Endothelial cell of umbilical vein (primary cell): ENCODE data around the gene CTTN. TPM values are rescaled to one million over a fixed set of nuclear protein-coding genes. Genes with fewer than 3 reads are reported as not detected.

ENCODE experiments used
- BruUV-seq: library from RNA; stranded (reverse); fragments of 400-500 nt; replicated peaks from 2 replicates; lab custom pipeline; 2021; lab: Mats Ljungman, UMichigan
- CTCF ChIA-PET: fragments of 300-600, 350-600 bp; sonication (Branson Sonifier 250); formaldehyde crosslinking; loops from one replicate; lab custom pipeline; 2021; ENCODE audit warnings: antibody characterized with exemption, inconsistent platforms; lab: Charles Lee
- POLR2A ChIA-PET: fragments of 300-600, 350-600 bp; sonication (Branson Sonifier 250); formaldehyde crosslinking; loops from one replicate; lab custom pipeline; 2021; ENCODE audit warnings: antibody characterized with exemption, inconsistent platforms; lab: Charles Lee
- DNase-seq: peaks from one replicate; pipeline ENCODE4 v3.0.0-alpha.2; 2011; ENCODE audit warnings: low read depth, low spot score
- FAIRE-seq: peaks from 2 replicates; lab custom pipeline; 2011; peaks lifted over from hg19 to GRCh38; lab: Jason Lieb, UNC
- H2AFZ ChIP-seq: 2 replicates; pipeline ENCODE4 v1.6.0; 2012; ENCODE audit warnings: low read depth, low read length, control low read depth, inconsistent platforms
- H3K27ac ChIP-seq: 2 replicates; pipeline ENCODE4 v1.5.1; 2011; ENCODE audit warnings: low read depth, mild to moderate bottlenecking, control low read depth, low read length, moderate library complexity; ENCODE audit not compliant: insufficient read depth
- H3K27me3 ChIP-seq, 2 experiments: 2 replicates each; pipeline versions ENCODE4 v1.6.0 to v1.6.1; 2011; ENCODE audit warnings: low read length in 2 of 2, mixed read lengths in 1 of 2; ENCODE audit not compliant: control insufficient read depth in 2 of 2, insufficient read depth in 2 of 2
- H3K36me3 ChIP-seq, 2 experiments: 2 replicates in 1 of 2; 3 replicates in 1 of 2; pipeline ENCODE4 v1.5.1; 2011; ENCODE audit warnings: low read length in 2 of 2, mild to moderate bottlenecking in 1 of 2, moderate library complexity in 1 of 2; ENCODE audit not compliant: control insufficient read depth in 2 of 2, insufficient read depth in 2 of 2; ENCODE audit errors: extremely low read depth in 1 of 2
- H3K4me1 ChIP-seq: 3 replicates; pipeline ENCODE4 v1.5.1; 2011; ENCODE audit warnings: mild to moderate bottlenecking, low read length; ENCODE audit not compliant: control insufficient read depth, insufficient read depth; ENCODE audit errors: extremely low read depth
- H3K4me2 ChIP-seq: 2 replicates; pipeline ENCODE4 v1.6.1; 2011; ENCODE audit warnings: low read length, control low read depth, mixed read lengths; ENCODE audit not compliant: insufficient read depth
- H3K4me3 ChIP-seq, 3 experiments: fragments of 200-600 bp in 1 of 3; sonication (generic), shearing (Covaris generic) in 1 of 3; replicated peaks in 1 of 3; 2 replicates each; pipeline ENCODE4 v1.5.1; 2011 to 2016; ENCODE audit warnings: control low read depth in 3 of 3, low read length in 3 of 3, mild to moderate bottlenecking in 2 of 3, inconsistent platforms in 1 of 3, low read depth in 1 of 3, moderate library complexity in 1 of 3; ENCODE audit not compliant: insufficient read depth in 1 of 3
- H3K79me2 ChIP-seq: 2 replicates; pipeline ENCODE4 v1.6.0; 2012; ENCODE audit warnings: low read length, inconsistent platforms; ENCODE audit not compliant: control insufficient read depth, insufficient read depth
- H3K9ac ChIP-seq: replicated peaks from 2 replicates; pipeline ENCODE3; 2011; ENCODE audit warnings: low read length, control low read depth; ENCODE audit not compliant: insufficient read depth; ENCODE audit errors: extremely low read depth
- H3K9me1 ChIP-seq: replicated peaks from 3 replicates; pipeline ENCODE4 v1.6.0; 2011; ENCODE audit warnings: mild to moderate bottlenecking, low read length; ENCODE audit not compliant: control insufficient read depth, insufficient read depth; ENCODE audit errors: extremely low read depth
- H3K9me3 ChIP-seq: replicated peaks from 2 replicates; pipeline ENCODE4 v1.5.1; 2012; ENCODE audit warnings: low read length, inconsistent platforms; ENCODE audit not compliant: control insufficient read depth, insufficient read depth
- H4K20me1 ChIP-seq: replicated peaks from 2 replicates; pipeline ENCODE3; 2011; ENCODE audit warnings: mild to moderate bottlenecking, low read length; ENCODE audit not compliant: control insufficient read depth, insufficient read depth; ENCODE audit errors: extremely low read depth
- EZH2 ChIP-seq: IDR thresholded peaks from 2 replicates; pipeline ENCODE4 v1.6.1; 2012; ENCODE audit warnings: borderline replicate concordance, low read depth, mild to moderate bottlenecking, moderate library complexity, low read length, inconsistent platforms; ENCODE audit not compliant: severe bottlenecking
- FOS ChIP-seq: IDR thresholded peaks from 2 replicates; pipeline ENCODE4 v1.6.1; 2011; ENCODE audit warnings: mild to moderate bottlenecking, low read length, moderate library complexity, borderline replicate concordance; ENCODE audit not compliant: insufficient read depth
- GATA2 ChIP-seq: IDR thresholded peaks from 2 replicates; pipeline ENCODE4 v1.7.0; 2011; ENCODE audit warnings: low read depth, mild to moderate bottlenecking, moderate library complexity, mixed read lengths, low read length; ENCODE audit not compliant: insufficient read length, insufficient read depth
- JUN ChIP-seq: IDR thresholded peaks from 2 replicates; pipeline ENCODE4 v1.6.1; 2011; ENCODE audit warnings: borderline replicate concordance, low read depth; ENCODE audit not compliant: insufficient read length, insufficient read depth
- MYC ChIP-seq: IDR thresholded peaks from one replicate; pipeline ENCODE4 v1.6.1; 2011; ENCODE audit warnings: mild to moderate bottlenecking, low read depth, low read length
- POLR2A ChIP-seq: IDR thresholded peaks from 2 replicates; pipeline ENCODE4 v1.6.1; 2012; ENCODE audit warnings: low read depth, mild to moderate bottlenecking, control low read depth, low read length
- POLR2AphosphoS5 ChIP-seq: IDR thresholded peaks from 2 replicates; pipeline ENCODE4 v1.6.1; 2012; ENCODE audit warnings: low read depth, mild to moderate bottlenecking, control low read depth, low read length, moderate library complexity; ENCODE audit not compliant: insufficient read depth
- dilution Hi-C: fragments of 300-500 bp; cut with MboI; formaldehyde crosslinking; loops from one replicate; pipeline ENCODE4 v1.15.0; 2019; ENCODE audit warnings: low sequenced_read_pairs; ENCODE audit not compliant: extremely low pct_ligation_motif_present
- intact Hi-C: fragments of 100-400 bp; cut with micrococcal nuclease; formaldehyde crosslinking; loops from one replicate; pipeline ENCODE4 v1.10.0; 2022
- polyA plus RNA-seq, 4 experiments: library from polyadenylated mRNA; depleted of rRNA in 3 of 4; stranded (reverse) in 3 of 4; unstranded in 1 of 4; fragments of >200 nt; gene quantifications; 2 replicates each; pipeline versions ENCODE4 v1.2.1 to v1.2.3, GENCODE V29; 2011 to 2012; ENCODE audit warnings: missing spikeins in 1 of 4
- total RNA-seq: library from RNA; stranded (reverse); gene quantifications from 2 replicates; pipeline ENCODE4 v1.2.3, GENCODE V29; 2021
- TF ChIP-seq, protein P1 (sequence below), 2 donors: IDR thresholded peaks; 1 replicate in 1 of 2; 2 replicates in 1 of 2; pipeline ENCODE4 v1.5.1; 2011; ENCODE audit warnings: low read length in 2 of 2, mild to moderate bottlenecking in 2 of 2, moderate library complexity in 2 of 2, control low read depth in 1 of 2, inconsistent platforms in 1 of 2, low read depth in 1 of 2; ENCODE audit not compliant: insufficient read depth in 1 of 2; ENCODE audit errors: extremely low read depth in 1 of 2
- TF ChIP-seq, protein P2 (sequence below): IDR thresholded peaks from 2 replicates; pipeline ENCODE4 v1.6.1; 2011; ENCODE audit not compliant: insufficient read depth, insufficient read length

The CTTN gene
- total and polyA plus RNA-seq, 2 donors (not counting 3 experiments of a cell fraction or from before 2014, with no cell fraction given), result 161 to 330 TPM

DNA sequence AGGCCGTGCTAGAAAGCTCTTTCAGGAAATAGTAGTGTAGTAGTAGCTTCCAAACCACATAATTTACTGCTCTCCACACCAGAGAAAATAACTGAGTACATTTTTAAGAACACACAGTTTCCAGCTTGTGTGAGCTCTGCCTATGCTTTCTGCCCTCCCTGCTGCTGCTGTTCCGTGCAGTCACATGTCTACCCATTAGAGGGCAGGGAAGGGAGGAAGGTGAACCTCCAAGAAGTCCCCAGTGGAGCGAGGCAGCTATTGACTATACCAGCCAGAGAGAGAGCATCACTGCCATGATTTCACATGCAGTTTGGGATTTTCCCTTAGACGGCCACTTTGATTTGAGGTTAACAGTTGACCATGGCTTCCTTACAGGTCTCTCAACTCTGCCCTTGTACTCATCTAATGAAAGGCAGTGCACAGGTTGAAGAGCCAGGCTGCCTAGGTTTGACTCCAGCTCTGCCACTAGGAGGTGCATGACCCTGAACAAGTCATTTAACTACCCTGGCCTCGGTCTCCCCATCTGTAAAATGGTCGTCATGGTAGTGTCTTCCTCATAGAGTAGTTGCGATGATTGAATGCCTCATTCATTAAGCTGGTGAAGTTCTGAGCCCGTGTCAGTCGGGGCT, 19.7 kb upstream of the CTTN start:
- DNase-seq (no peak), FAIRE-seq (no peak)
- POLR2A ChIA-PET, result no interaction called here
- Histone ChIP-seq H3K27me3 (no peaks in the 10 kb centered on the region), H3K4me3 (no peak overlapping the region), H3K9me1 (no peaks in the 10 kb centered on the region), H3K27ac (no peak overlapping the region), H3K79me2 (peaks cover 2% of the 10 kb centered on the region), H2AFZ (no peak overlapping the region), H3K9me3 (no peaks in the 10 kb centered on the region), H3K4me2 (no peak overlapping the region), H3K36me3 (peaks cover 6 to 11% of the 10 kb centered on the region in 2 experiments), H3K9ac (no peak overlapping the region), H4K20me1 (no peaks in the 10 kb centered on the region), H3K4me1 (no peaks in the 10 kb centered on the region)
- intact Hi-C loops (no loop called here), dilution Hi-C loops (no loop called here)
- no TSS peak for BruUV-seq
- no peak for TF ChIP-seq GATA2
- TF ChIP-seq EZH2, result no peak
- no peak for TF ChIP-seq POLR2AphosphoS5
- no peak for TF ChIP-seq MYC
- TF ChIP-seq JUN, result no peak
- TF ChIP-seq, protein P1, sequence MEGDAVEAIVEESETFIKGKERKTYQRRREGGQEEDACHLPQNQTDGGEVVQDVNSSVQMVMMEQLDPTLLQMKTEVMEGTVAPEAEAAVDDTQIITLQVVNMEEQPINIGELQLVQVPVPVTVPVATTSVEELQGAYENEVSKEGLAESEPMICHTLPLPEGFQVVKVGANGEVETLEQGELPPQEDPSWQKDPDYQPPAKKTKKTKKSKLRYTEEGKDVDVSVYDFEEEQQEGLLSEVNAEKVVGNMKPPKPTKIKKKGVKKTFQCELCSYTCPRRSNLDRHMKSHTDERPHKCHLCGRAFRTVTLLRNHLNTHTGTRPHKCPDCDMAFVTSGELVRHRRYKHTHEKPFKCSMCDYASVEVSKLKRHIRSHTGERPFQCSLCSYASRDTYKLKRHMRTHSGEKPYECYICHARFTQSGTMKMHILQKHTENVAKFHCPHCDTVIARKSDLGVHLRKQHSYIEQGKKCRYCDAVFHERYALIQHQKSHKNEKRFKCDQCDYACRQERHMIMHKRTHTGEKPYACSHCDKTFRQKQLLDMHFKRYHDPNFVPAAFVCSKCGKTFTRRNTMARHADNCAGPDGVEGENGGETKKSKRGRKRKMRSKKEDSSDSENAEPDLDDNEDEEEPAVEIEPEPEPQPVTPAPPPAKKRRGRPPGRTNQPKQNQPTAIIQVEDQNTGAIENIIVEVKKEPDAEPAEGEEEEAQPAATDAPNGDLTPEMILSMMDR (IDR thresholded peaks at IDR 0.05; ENCODE audit: extremely low read depth in 1 of 2, insufficient read depth in 1 of 2, low read depth in 1 of 2, low read length in 2 of 2), result no peak
- no peak for TF ChIP-seq FOS
- TF ChIP-seq, protein P2, sequence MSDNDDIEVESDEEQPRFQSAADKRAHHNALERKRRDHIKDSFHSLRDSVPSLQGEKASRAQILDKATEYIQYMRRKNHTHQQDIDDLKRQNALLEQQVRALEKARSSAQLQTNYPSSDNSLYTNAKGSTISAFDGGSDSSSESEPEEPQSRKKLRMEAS, result no peak
- TF ChIP-seq POLR2A, result no peak
- CTCF ChIA-PET, result interaction anchor here (2.1 kb wide), 1 partner anchor 12 kb away, joined by 9 read pairs; no protein-coding TSS in a partner anchor
